GM19239 (cell line): ENCODE measurements around the gene GPR33.
"Not testable (repeated sequence)": the region's sequence is repeated elsewhere in the genome, so short reads cannot be mapped to it uniquely, and the experiment has no call there.

Experiments used
- DNase-seq: peaks from one replicate; pipeline ENCODE4 v3.0.0; 2011; ENCODE audit warnings: low spot score; ENCODE audit not compliant: insufficient read length
- FAIRE-seq: peaks from 2 replicates; lab custom pipeline; 2011; peaks lifted over from hg19 to GRCh38; lab: Jason Lieb, UNC

GPR33 gene

DNA sequence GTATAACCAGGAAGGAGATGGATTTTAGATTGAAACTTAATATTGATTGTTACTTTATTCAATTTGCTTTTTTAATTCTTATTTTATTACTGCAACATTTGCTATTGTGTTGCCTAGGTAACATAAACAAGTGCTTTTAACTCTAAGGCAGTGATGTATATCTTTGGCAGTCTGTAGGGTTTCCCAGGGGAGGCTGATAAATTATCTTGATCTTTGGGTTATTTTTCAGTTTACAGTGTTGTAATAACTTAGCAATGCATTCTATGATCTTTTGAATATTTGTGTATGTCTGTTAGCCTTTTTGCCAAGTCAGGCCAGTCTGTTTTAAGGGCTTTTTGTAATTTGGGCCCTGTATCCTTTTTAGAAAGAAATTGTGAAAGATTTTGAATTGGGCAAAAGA lies 22.7 kb downstream of the GPR33 start:
- DNase-seq (no peak), FAIRE-seq (no peak)

DNA sequence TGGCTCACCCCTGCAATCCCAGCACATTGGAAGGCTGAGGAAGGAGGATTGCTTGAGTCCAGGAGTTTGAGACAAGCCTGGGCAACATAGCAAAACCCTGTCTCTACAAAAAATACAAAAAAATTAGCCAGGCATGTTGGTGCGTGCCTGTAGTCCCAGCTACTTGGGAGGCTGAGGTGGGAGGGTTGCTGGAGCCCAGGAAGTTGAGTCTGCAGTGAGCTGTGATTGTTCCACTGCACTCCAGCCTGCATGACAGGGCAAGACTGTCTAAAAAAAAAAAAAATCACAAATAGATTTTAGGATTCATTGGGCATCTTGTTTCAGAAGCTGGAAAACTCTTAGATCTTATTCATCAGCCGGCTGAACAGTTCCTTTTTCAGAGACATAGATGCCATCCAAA lies 25.4 kb downstream of the GPR33 start:
- FAIRE-seq, DNase-seq: not testable (repeated sequence)

DNA sequence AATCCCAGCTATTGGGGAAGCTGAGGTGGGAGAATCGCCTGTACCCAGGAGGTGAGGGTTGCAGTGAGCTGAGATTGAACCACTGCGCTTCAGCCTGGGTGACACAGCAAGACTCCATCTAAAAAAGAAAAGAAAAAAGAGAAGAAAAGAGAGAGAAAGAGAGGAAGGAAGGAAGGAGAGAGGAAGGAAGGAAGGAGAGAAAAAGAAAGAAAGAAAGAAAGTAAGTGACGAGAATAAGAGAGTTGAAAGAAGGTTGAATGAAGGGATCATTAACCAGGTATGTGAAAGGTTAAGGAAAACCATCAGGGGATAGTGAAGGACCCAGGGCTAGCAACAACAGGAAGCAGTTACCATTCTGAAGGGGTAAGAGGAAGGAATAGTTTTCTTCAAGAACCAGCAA lies 26.3 kb downstream of the GPR33 start:
- FAIRE-seq = no peak
- no peak for DNase-seq

DNA sequence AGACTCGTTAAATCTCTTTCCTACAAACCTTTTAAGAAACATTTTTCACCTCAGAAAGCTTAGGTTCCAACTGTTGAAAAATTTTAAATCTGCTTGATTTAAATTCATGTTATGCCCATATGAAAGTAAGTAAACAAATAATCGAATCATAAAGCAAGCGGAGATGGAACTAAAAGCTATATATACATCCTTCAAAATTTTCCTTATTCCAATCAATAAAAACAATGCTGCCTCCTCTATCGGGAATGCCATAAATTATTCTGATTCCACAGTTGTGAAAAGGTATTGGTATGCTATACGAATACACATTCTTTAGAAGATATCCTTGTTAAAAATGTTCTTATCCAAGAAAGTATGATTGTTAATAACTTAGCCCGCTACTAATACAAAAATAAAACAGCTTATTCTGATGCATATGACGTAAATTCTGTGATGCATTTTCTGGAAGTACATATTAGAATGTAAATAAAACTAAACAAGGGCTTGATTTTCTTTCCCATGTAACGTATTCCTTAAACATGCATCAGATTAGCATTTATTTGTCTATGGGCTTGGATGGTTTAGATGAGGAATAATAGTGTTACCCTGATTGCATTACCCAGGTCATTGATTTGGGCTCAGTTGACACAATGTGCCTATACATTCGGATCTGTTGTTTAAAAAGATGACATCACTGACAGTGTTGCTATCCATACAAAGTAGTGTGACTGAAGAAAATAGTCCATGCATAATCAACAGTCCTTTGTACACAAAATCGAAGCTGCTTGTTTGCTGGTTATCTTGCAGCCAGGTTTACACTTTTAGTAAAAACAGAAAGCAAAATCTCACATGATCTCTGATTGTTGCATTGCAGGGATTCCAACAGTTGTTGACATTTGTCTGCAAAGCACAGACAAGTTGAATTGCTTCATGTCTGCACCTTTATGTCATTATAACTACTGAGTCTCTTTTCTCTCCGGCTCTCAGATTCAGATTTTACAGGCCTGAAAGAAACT lies 29.9 kb downstream of the GPR33 start:
- no peak for FAIRE-seq

GRCh38 chr14:31456841-31457664 lies 30.8 kb downstream of the GPR33 start, which contains the start of gene DTD2:
DTD2 (minus strand) TSS chr14:31457506; CDS start chr14:31457393, 113 bp downstream.
- DNase-seq = peak; percentile 85
- FAIRE-seq = peak; percentile 87

More for the DNA sequence above, 29.9 kb downstream of the GPR33 start:
- no peak for DNase-seq

GRCh38 chr14:31449971-31450610 lies 37.7 kb downstream of the GPR33 start:
- FAIRE-seq = peak; percentile 68

DNA sequence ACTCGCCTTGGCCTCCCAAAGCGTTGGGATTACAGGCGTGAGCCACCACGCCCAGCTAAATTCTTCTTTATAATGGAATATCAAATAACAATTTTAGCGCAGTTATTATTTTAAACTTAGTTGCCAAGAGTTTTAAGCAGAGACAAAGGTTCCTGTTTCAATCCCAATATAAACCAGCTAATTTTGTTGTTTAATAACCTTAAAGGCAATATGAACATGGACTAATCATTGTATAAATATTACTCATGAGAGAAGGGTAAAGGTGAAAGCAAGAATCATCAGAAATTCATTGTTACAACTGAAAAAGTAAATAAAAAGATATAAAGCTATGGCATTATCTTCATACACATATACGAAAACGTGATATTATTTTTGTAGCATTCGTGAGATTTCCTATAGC lies 38.7 kb downstream of the GPR33 start:
- no peak for DNase-seq
- no peak for FAIRE-seq

More at GRCh38 chr14:31449971-31450610, 37.7 kb downstream of the GPR33 start:
- no peak for DNase-seq

DNA sequence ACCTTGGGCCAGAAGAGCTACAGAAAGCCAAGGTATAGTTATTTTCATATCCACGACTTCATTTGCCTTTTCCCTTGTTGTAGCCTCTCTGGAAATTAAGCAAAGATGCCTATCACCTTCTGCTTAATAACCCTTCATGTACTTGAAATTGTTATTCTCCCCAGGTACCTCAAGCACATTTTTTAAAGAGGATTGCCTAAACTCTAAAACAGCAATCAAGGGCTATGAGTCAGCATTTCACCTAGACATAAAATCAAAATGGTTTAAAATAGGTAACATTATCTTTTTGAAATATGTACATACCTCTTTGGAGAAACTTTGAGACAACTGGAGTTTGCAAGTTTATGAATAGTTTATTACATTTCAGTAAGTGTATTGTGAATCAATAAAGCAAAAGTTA lies 42.1 kb downstream of the GPR33 start:
- FAIRE-seq (peak; percentile 4), DNase-seq (no peak)

DNA sequence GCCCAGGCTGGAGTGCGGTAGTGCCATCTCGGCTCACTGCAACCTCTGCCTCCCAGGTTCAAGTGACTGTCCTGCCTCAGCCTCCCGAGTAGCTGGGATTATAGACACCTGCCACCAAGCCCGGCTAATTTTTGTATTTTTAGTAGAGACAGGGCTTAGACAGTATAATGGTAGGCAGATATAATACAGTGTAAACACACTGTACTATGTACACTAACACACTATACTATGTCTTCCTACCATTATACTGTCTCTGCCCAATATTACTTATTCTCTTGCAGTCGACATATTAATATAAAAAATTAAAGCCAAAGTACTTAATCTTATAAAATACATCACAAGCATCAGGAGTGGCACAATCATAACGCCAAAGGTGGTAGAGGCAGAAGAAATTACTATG lies 45.6 kb downstream of the GPR33 start:
- DNase-seq (no peak), FAIRE-seq (no peak)

- FAIRE-seq (no peak), DNase-seq (no peak)
These were observed 46.3 kb downstream of the GPR33 start for GRCh38 chr14:31441273-31442111.

DNA sequence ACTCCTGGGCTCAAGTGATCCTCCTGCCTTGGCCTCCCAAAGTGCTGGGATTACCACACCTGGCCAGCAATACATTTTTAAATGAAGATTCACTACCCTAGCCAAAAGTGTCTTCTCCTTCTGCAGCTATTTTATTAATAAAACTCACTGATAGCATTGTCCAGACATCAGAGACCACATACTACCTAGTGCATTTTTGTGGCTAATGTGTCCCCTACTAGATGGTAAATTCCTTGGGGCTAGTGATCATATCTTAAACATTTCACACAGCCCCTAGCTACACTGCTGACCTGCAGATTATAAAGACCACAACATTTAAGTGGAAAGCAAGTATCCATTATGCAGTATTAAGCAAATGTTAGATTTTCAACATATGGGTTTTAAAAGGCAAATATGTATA lies 47.6 kb downstream of the GPR33 start:
- FAIRE-seq = no peak
- DNase-seq = no peak

- FAIRE-seq (peak; percentile 58), DNase-seq (no peak)
These were observed 48.3 kb downstream of the GPR33 start for GRCh38 chr14:31439561-31439960.

- FAIRE-seq, DNase-seq: not testable (repeated sequence)
These were observed 50.7 kb downstream of the GPR33 start for GRCh38 chr14:31437045-31437691.

DNA sequence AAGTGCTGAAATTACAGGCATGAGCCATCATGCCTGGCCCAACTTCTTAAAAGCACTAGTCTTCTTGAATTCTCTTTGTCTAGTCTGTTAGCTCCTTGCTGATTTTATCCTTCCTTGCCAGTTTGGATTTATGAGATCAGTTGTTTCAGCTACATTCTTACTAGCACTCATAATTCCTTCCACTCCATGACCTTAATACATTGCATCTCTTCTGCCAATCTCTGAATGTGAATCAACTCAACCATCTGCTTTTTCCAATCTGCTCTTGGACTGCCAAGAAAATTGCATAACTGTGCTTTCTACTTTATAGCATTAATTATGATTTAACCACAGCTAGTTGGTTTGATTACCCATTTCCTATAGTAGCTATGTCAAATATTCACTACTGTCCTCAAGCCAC lies 52.6 kb downstream of the GPR33 start:
- FAIRE-seq (no peak), DNase-seq (no peak)
